Panc1 (cell line): ENCODE results near the gene SHISAL1. TPM values are rescaled to one million over a fixed set of nuclear protein-coding genes. Genes with fewer than 3 reads are reported as not detected.

Experiments used
- ATAC-seq: fragments of 200-7000 bp; cut with Tn5 transposase; 2 replicates; pipeline ENCODE4 v1.9.1; 2020; ENCODE audit warnings: mild to moderate bottlenecking, moderate library complexity
- BruUV-seq: library from RNA; stranded (reverse); fragments of 400-500 nt; replicated peaks from 2 replicates; lab custom pipeline; 2021; lab: Mats Ljungman, UMichigan
- CTCF ChIA-PET: fragments of 300-600 bp; sonication (Branson Sonifier 250); formaldehyde crosslinking; loops from one replicate; lab custom pipeline; 2022; ENCODE audit warnings: antibody characterized with exemption; lab: Charles Lee
- POLR2A ChIA-PET: fragments of 300-600 bp; sonication (Branson Sonifier 250); formaldehyde crosslinking; loops from one replicate; lab custom pipeline; 2022; ENCODE audit warnings: antibody characterized with exemption; lab: Charles Lee
- DNase-seq: peaks from one replicate; pipeline ENCODE4 v3.0.0-alpha.2; 2010; ENCODE audit warnings: low read depth, low spot score
- H3K27ac ChIP-seq: 2 replicates; pipeline ENCODE4 v1.5.1; 2011; ENCODE audit warnings: mild to moderate bottlenecking, low read length, inconsistent platforms
- H3K27me3 ChIP-seq: fragments of 200-500 bp; sonication (Bioruptor generic); 2 replicates; pipeline ENCODE4 v1.6.0; 2014; ENCODE audit warnings: low read length, inconsistent platforms; ENCODE audit not compliant: control insufficient read depth, insufficient read depth
- H3K36me3 ChIP-seq: fragments of 200-500 bp; sonication (Bioruptor generic); 2 replicates; pipeline ENCODE4 v1.5.1; 2014; ENCODE audit warnings: inconsistent platforms, mild to moderate bottlenecking, low read length, moderate library complexity; ENCODE audit not compliant: control insufficient read depth, insufficient read depth
- H3K4me1 ChIP-seq: 2 replicates; pipeline ENCODE4 v1.5.1; 2011; ENCODE audit warnings: inconsistent platforms, mild to moderate bottlenecking, low read length, moderate library complexity; ENCODE audit not compliant: control insufficient read depth, insufficient read depth
- H3K4me3 ChIP-seq, 2 experiments: 2 replicates each; pipeline ENCODE4 v1.5.1; 2011 to 2012; ENCODE audit warnings: low read depth in 2 of 2, low read length in 2 of 2, mild to moderate bottlenecking in 2 of 2, inconsistent platforms in 1 of 2, moderate library complexity in 1 of 2
- H3K9me3 ChIP-seq: fragments of 200-500 bp; sonication (Bioruptor generic); 2 replicates; pipeline ENCODE4 v1.5.1; 2014; ENCODE audit warnings: low read depth, mild to moderate bottlenecking, inconsistent platforms, low read length, moderate library complexity; ENCODE audit not compliant: control insufficient read depth, insufficient read depth
- POLR2AphosphoS5 ChIP-seq: IDR thresholded peaks from 2 replicates; pipeline ENCODE4 v1.6.1; 2012; ENCODE audit warnings: mild to moderate bottlenecking, low read depth, low read length, moderate library complexity
- SIN3A ChIP-seq: IDR thresholded peaks from 2 replicates; pipeline ENCODE4 v1.6.1; 2012; ENCODE audit warnings: low read depth, mild to moderate bottlenecking, low read length, moderate library complexity, borderline replicate concordance; ENCODE audit not compliant: insufficient read depth
- TCF7L2 ChIP-seq: IDR thresholded peaks from 2 replicates; pipeline ENCODE4 v1.6.1; 2011; ENCODE audit warnings: mild to moderate bottlenecking, low read depth, low read length, inconsistent platforms
- in situ Hi-C: cut with HindIII; loops from 2 replicates; pipeline ENCODE4 v1.10.0; 2016; ENCODE audit warnings: low sequenced_read_pairs, low pct_unique_long_range_greater_than_20kb
- intact Hi-C: fragments of 100-400 bp; cut with micrococcal nuclease; formaldehyde crosslinking; loops from one replicate; pipeline ENCODE4 v1.10.0; 2022; ENCODE audit not compliant: unreplicated experiment
- total RNA-seq: library from RNA; stranded (reverse); gene quantifications from one replicate; pipeline ENCODE4 v1.2.1, GENCODE V29; 2021; ENCODE audit not compliant: unreplicated experiment
- TF ChIP-seq, protein P1 (sequence below): fragments of 450-650 bp; IDR thresholded peaks from 2 replicates; pipeline ENCODE4 v1.5.1; 2017; ENCODE audit warnings: mild to moderate bottlenecking
- TF ChIP-seq, protein P2 (sequence below), 2 experiments: IDR thresholded peaks; 2 replicates each; pipeline ENCODE4 v1.6.1; 2011 to 2012; ENCODE audit warnings: low read depth in 2 of 2, control low read depth in 1 of 2, low read length in 1 of 2, mild to moderate bottlenecking in 1 of 2, moderate library complexity in 1 of 2; ENCODE audit not compliant: insufficient read depth in 1 of 2

Gene SHISAL1
- total RNA-seq, 1 experiment from 2014 or later, result 1.2 TPM

DNA sequence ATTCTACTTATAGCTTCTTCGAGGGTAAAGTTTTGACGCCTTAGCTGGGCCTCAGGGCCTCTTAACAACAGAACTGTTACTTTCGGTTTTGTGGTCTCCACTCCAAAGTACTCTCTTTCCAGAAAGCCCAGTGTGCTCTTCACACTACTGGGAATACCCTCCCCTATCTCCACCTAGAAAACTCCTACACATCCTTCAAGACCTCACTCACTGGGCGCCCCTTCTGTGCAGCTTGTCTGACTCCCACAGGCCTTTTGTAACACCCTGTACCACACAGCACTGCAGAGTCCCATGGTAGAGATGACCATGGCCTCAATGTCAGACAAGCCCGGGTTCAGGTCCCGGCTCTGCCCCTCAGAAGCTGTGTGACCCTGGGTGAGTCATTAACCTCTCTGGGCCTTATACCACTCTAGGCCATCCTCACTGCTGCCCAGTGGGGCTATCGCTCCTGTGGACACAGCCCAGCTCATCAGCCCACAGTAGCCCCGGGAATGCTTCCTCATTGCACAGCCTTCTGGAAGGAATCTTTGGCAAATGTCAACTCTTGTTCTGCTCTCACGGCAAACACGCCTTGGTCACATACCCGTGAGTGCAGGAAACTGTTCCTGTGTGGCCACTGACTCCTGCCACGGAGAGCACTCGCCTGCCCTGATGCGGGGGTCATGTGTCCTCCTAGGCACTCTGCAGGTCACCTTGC lies 51.4 kb downstream of the SHISAL1 start:
- POLR2A ChIA-PET, result no interaction called here
- ATAC-seq (no peak), DNase-seq (no peak)
- CTCF ChIA-PET, result no interaction called here
- in situ Hi-C loops, result no loop called here
- Histone ChIP-seq H3K4me1 (no peaks in the 10 kb centered on the region), H3K9me3 (no peaks in the 10 kb centered on the region), H3K27ac (no peak overlapping the region), H3K4me3 (no peak overlapping the region), H3K36me3 (no peaks in the 10 kb centered on the region), H3K27me3 (no peaks in the 10 kb centered on the region)
- no peak for TF ChIP-seq SIN3A
- TF ChIP-seq TCF7L2, result no peak
- no peak for TF ChIP-seq POLR2AphosphoS5
- TF ChIP-seq, protein P1, sequence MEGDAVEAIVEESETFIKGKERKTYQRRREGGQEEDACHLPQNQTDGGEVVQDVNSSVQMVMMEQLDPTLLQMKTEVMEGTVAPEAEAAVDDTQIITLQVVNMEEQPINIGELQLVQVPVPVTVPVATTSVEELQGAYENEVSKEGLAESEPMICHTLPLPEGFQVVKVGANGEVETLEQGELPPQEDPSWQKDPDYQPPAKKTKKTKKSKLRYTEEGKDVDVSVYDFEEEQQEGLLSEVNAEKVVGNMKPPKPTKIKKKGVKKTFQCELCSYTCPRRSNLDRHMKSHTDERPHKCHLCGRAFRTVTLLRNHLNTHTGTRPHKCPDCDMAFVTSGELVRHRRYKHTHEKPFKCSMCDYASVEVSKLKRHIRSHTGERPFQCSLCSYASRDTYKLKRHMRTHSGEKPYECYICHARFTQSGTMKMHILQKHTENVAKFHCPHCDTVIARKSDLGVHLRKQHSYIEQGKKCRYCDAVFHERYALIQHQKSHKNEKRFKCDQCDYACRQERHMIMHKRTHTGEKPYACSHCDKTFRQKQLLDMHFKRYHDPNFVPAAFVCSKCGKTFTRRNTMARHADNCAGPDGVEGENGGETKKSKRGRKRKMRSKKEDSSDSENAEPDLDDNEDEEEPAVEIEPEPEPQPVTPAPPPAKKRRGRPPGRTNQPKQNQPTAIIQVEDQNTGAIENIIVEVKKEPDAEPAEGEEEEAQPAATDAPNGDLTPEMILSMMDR, result no peak
- TF ChIP-seq, protein P2, sequence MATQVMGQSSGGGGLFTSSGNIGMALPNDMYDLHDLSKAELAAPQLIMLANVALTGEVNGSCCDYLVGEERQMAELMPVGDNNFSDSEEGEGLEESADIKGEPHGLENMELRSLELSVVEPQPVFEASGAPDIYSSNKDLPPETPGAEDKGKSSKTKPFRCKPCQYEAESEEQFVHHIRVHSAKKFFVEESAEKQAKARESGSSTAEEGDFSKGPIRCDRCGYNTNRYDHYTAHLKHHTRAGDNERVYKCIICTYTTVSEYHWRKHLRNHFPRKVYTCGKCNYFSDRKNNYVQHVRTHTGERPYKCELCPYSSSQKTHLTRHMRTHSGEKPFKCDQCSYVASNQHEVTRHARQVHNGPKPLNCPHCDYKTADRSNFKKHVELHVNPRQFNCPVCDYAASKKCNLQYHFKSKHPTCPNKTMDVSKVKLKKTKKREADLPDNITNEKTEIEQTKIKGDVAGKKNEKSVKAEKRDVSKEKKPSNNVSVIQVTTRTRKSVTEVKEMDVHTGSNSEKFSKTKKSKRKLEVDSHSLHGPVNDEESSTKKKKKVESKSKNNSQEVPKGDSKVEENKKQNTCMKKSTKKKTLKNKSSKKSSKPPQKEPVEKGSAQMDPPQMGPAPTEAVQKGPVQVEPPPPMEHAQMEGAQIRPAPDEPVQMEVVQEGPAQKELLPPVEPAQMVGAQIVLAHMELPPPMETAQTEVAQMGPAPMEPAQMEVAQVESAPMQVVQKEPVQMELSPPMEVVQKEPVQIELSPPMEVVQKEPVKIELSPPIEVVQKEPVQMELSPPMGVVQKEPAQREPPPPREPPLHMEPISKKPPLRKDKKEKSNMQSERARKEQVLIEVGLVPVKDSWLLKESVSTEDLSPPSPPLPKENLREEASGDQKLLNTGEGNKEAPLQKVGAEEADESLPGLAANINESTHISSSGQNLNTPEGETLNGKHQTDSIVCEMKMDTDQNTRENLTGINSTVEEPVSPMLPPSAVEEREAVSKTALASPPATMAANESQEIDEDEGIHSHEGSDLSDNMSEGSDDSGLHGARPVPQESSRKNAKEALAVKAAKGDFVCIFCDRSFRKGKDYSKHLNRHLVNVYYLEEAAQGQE (IDR thresholded peaks at IDR 0.05; ENCODE audit: insufficient read depth in 1 of 2, low read depth in 2 of 2, low read length in 1 of 2), result no peak
- BruUV-seq, result no TSS peak
- intact Hi-C loops, result no loop called here

DNA sequence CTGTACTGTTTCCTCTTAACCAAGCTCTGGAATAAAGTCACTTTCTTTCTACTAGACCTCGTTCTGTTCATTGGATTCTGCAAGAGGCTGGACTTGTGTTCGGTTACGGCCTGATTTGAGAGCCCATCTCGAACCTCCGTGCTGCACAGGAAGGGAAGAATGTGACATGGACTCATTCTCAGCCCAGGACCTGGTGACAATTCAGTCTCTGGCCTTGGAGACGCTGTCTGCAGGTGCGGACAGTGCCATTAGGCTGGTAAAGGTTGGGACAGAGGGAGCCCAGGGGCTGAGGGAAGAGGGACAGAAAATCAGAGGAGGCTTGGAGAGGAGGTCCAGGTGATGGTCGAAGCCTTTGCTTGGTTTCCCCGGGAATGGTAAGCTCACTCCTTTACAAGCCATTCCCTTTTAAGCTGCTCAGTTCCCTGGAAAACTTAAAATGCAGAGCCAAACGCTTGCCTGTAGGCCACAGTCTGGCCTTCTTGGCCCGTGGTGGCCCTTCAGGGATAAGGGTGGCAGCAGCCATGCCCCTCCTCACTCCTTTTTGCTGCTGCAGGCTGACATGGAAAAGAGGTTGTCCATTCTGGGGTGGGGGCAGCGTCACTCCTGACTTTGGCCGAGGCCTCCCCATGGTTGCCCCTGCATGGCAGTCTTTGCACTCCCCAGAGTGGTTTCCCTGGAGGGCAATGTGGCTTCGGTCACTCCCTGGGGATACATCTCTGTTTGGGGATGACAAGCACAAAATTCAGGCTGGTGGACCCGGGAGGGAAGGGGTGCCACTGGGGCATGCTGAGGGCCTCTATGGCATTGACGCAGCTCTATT lies 52.3 kb downstream of the SHISAL1 start:
- no peaks in the 10 kb centered on the region for H3K36me3 ChIP-seq
- POLR2A ChIA-PET, result interaction anchor here (0.6 kb wide), 1 partner anchor 282 kb away, joined by 3 read pairs; no protein-coding TSS in a partner anchor
- H3K4me1 ChIP-seq, result no peaks in the 10 kb centered on the region
- ATAC-seq (no peak), DNase-seq (no peak)
- CTCF ChIA-PET, result no interaction called here
- in situ Hi-C loops, result no loop called here
- TF ChIP-seq, protein P2 (IDR thresholded peaks at IDR 0.05; ENCODE audit: insufficient read depth in 1 of 2, low read depth in 2 of 2, low read length in 1 of 2), result no peak
- TF ChIP-seq TCF7L2, result no peak
- no peak for TF ChIP-seq SIN3A
- TF ChIP-seq POLR2AphosphoS5, result no peak
- TF ChIP-seq, protein P1, result no peak
- H3K27me3 ChIP-seq, result no peaks in the 10 kb centered on the region
- H3K4me3 ChIP-seq, result no peak overlapping the region
- BruUV-seq, result no TSS peak
- intact Hi-C loops, result no loop called here
- H3K27ac ChIP-seq, result no peak overlapping the region
- H3K9me3 ChIP-seq, result no peaks in the 10 kb centered on the region
